B cell (primary cell): ENCODE results near the gene ZBTB17. TPM values are rescaled to one million over a fixed set of nuclear protein-coding genes. Genes with fewer than 3 reads are reported as not detected.
A peak's percentile ranks its signal among the peaks of the same experiment; 100 is the strongest.

Experiments
- ATAC-seq: fragments of 200-7000 bp; cut with Tn5 transposase; one replicate; pipeline ENCODE4 v1.10.0; 2021; ENCODE audit warnings: low read depth, mild to moderate bottlenecking, moderate number of reproducible peaks, moderate library complexity
- CTCF ChIA-PET: fragments of 350-600 bp; sonication (Branson Sonifier 250); formaldehyde crosslinking; loops from one replicate; lab custom pipeline; 2021; ENCODE audit warnings: antibody characterized with exemption, inconsistent platforms; lab: Charles Lee
- POLR2A ChIA-PET: fragments of 350-600 bp; sonication (Branson Sonifier 250); formaldehyde crosslinking; loops from one replicate; lab custom pipeline; 2021; ENCODE audit warnings: antibody characterized with exemption; lab: Charles Lee
- DNase-seq: peaks from one replicate; pipeline ENCODE4 v3.0.0; 2013
- H2AFZ ChIP-seq: 2 replicates; pipeline ENCODE4 v1.6.1; 2012; ENCODE audit warnings: mild to moderate bottlenecking, low read depth, low read length; ENCODE audit not compliant: insufficient read depth, poor library complexity, severe bottlenecking
- H3K27ac ChIP-seq, 2 donors: 1 replicate in 1 of 2; 2 replicates in 1 of 2; pipeline ENCODE4 v1.5.1; 2012 to 2013; ENCODE audit warnings: low read length in 2 of 2, mild to moderate bottlenecking in 2 of 2, moderate library complexity in 1 of 2
- H3K27me3 ChIP-seq, 4 experiments: fragments of 200-600 bp in 1 of 4; sonication (generic) in 1 of 4; replicated peaks in 1 of 4; 1 replicate in 2 of 4; 2 replicates in 2 of 4; pipeline versions ENCODE4 v1.6.1 to v1.7.0; 2013 to 2016; ENCODE audit warnings: low read length in 3 of 4, mild to moderate bottlenecking in 2 of 4, mixed read lengths in 1 of 4, moderate library complexity in 1 of 4; ENCODE audit not compliant: insufficient read depth in 4 of 4, control insufficient read depth in 3 of 4; ENCODE audit errors: control extremely low read depth in 1 of 4
- H3K36me3 ChIP-seq, 2 experiments: replicated peaks in 1 of 2; 1 replicate in 1 of 2; 2 replicates in 1 of 2; pipeline versions ENCODE4 v1.6.1 to v1.7.1; 2013; ENCODE audit warnings: low read length in 1 of 2; ENCODE audit not compliant: insufficient read depth in 2 of 2, control insufficient read depth in 1 of 2; ENCODE audit errors: control extremely low read depth in 1 of 2, extremely low read depth in 1 of 2
- H3K4me1 ChIP-seq, 2 donors: fragments of 200-600 bp in 1 of 2; sonication (generic) in 1 of 2; 1 replicate in 1 of 2; 2 replicates in 1 of 2; pipeline versions ENCODE4 v1.5.1 to v1.6.1; 2013 to 2017; ENCODE audit warnings: low read length in 2 of 2; ENCODE audit not compliant: control insufficient read depth in 2 of 2, insufficient read depth in 2 of 2
- H3K4me2 ChIP-seq: replicated peaks from 2 replicates; pipeline ENCODE3; 2012; ENCODE audit warnings: mild to moderate bottlenecking, low read depth, low read length; ENCODE audit not compliant: poor library complexity, severe bottlenecking
- H3K4me3 ChIP-seq, 5 experiments: fragments of 200-600 bp in 1 of 5; sonication (generic) in 1 of 5; 1 replicate in 3 of 5; 2 replicates in 2 of 5; pipeline versions ENCODE4 v1.5.1 to v1.7.0; 2011 to 2016; ENCODE audit warnings: low read length in 4 of 5, mild to moderate bottlenecking in 4 of 5, low read depth in 2 of 5, control low read depth in 1 of 5, moderate library complexity in 1 of 5; ENCODE audit not compliant: insufficient read depth in 1 of 5; ENCODE audit errors: control extremely low read depth in 1 of 5, extremely low read depth in 1 of 5
- H3K79me2 ChIP-seq: fragments of 200-600 bp; sonication (generic); one replicate; pipeline ENCODE4 v1.6.0; 2016; ENCODE audit warnings: low read length; ENCODE audit not compliant: control insufficient read depth, insufficient read depth
- H3K9ac ChIP-seq: fragments of 200-600 bp; sonication (generic); 2 replicates; pipeline ENCODE4 v1.6.1; 2017; ENCODE audit warnings: mild to moderate bottlenecking, low read length, moderate library complexity
- H3K9me3 ChIP-seq, 3 donors: one replicate each; pipeline versions ENCODE4 v1.6.1 to v1.7.1; 2013; ENCODE audit warnings: low read length in 2 of 3; ENCODE audit not compliant: control insufficient read depth in 2 of 3, insufficient read depth in 1 of 3; ENCODE audit errors: control extremely low read depth in 1 of 3
- H4K20me1 ChIP-seq: 2 replicates; pipeline ENCODE4 v1.6.0; 2012; ENCODE audit warnings: mild to moderate bottlenecking, low read length; ENCODE audit not compliant: insufficient read depth, control insufficient read depth, poor library complexity, severe bottlenecking
- H3K27ac Mint-ChIP-seq: one replicate; pipeline ENCODE4 v1.8.0; 2021; ENCODE audit warnings: mixed read lengths
- H3K27me3 Mint-ChIP-seq: one replicate; pipeline ENCODE4 v1.8.0; 2021; ENCODE audit warnings: mixed read lengths
- H3K4me1 Mint-ChIP-seq: one replicate; pipeline ENCODE4 v1.8.0; 2021; ENCODE audit warnings: mixed read lengths
- H3K4me3 Mint-ChIP-seq: one replicate; pipeline ENCODE4 v1.8.0; 2021; ENCODE audit warnings: mixed read lengths
- H3K9me3 Mint-ChIP-seq: one replicate; pipeline ENCODE4 v1.8.0; 2022; ENCODE audit warnings: mixed read lengths; ENCODE audit not compliant: insufficient read depth
- CTCF ChIP-seq: fragments of 200-600 bp; IDR thresholded peaks from one replicate; pipeline ENCODE4 v1.8.0; 2022; ENCODE audit warnings: antibody characterized with exemption, mild to moderate bottlenecking
- EZH2 ChIP-seq: IDR thresholded peaks from 2 replicates; pipeline ENCODE4 v1.6.1; 2012; ENCODE audit warnings: borderline replicate concordance, low read depth, mild to moderate bottlenecking, moderate library complexity, low read length; ENCODE audit not compliant: insufficient read depth, poor library complexity, severe bottlenecking
- WGBS: methylation state at CpG from one replicate; pipeline ENCODE4 v1.1.5; 2013; ENCODE audit warnings: missing lambda C conversion rate; ENCODE audit not compliant: insufficient coverage; 5-methylcytosine and 5-hydroxymethylcytosine counted together
- intact Hi-C: fragments of 100-400 bp; cut with micrococcal nuclease; formaldehyde crosslinking; loops from one replicate; pipeline ENCODE4 v1.10.0; 2022
- polyA plus RNA-seq: library from polyadenylated mRNA; depleted of rRNA; stranded (reverse); fragments of >200 nt; gene quantifications from 2 replicates; pipeline ENCODE4 v1.2.3, GENCODE V29; 2012
- total RNA-seq, 2 donors: library from RNA; stranded (reverse); fragments of 120-200 nt in 1 of 2; gene quantifications; 1 replicate in 1 of 2; 2 replicates in 1 of 2; pipeline versions ENCODE4 v1.2.3 to v1.2.4, GENCODE V29; 2013 to 2022

ZBTB17 gene
- total and polyA plus RNA-seq, 2 donors (not counting 1 experiment from before 2014, with no cell fraction given) = 94.1 to 157 TPM

GRCh38 chr1:15949453-15950245 is 26.3 kb downstream of the ZBTB17 start:
- Histone ChIP-seq H3K27me3 (no peaks in the 10 kb centered on the region), H3K79me2 (peaks cover 68% of the 10 kb centered on the region), H3K9ac (peak overlapping the region; percentile 47), H2AFZ (peak overlapping the region; percentile 16), H3K4me3 (peak overlapping the region in 3 of 5 experiments; percentile 2 to 45 (median 26)), H3K4me2 (peak overlapping the region; percentile 66), H4K20me1 (peaks cover 50% of the 10 kb centered on the region), H3K4me1 (peaks cover 35 to 62% of the 10 kb centered on the region in 2 donors), H3K9me3 (no peaks in the 10 kb centered on the region), H3K27ac (peak overlapping the region; percentile 80 to 91), H3K36me3 (peaks cover 0 to 52% of the 10 kb centered on the region in 2 experiments)
- ATAC-seq (peak; percentile 84), DNase-seq (peak; percentile 89)
- CTCF ChIA-PET = interaction anchor here (0.7 to 1.8 kb wide), 5 partner anchors 12 to 115 kb away, joined by 3 to 6 read pairs (median 4); no protein-coding TSS in a partner anchor
- Mint-ChIP-seq H3K4me1 (peaks cover 66% of the 10 kb centered on the region), H3K27ac (peak overlapping the region; percentile 97), H3K27me3 (no peaks in the 10 kb centered on the region), H3K4me3 (peak overlapping the region; percentile 77), H3K9me3 (no peaks in the 10 kb centered on the region)
- TF ChIP-seq EZH2 = no peak
- TF ChIP-seq CTCF = no peak
- 69% methylated on average over 24 of the region's 25 CpGs for WGBS
- POLR2A ChIA-PET = interaction anchor here (1.0 to 2.1 kb wide), 4 partner anchors 11 to 26 kb away, joined by 3 to 10 read pairs (median 7); partner anchors contain the start of gene ZBTB17
- intact Hi-C loops = loop anchor here (1.0 kb wide), 3 partner anchors 17 to 115 kb away; no protein-coding TSS in a partner anchor
